T-cell (primary cell): ENCODE data around the gene FHIT. TPM values are rescaled to one million over a fixed set of nuclear protein-coding genes. Genes with fewer than 3 reads are reported as not detected.

ENCODE experiments used
- ATAC-seq, 4 experiments: fragments of 200-7000 bp in 3 of 4; fragments of 150-1000 bp in 1 of 4; cut with Tn5 transposase; replicated peaks in 1 of 4; 1 replicate in 3 of 4; 2 replicates in 1 of 4; pipeline ENCODE4 v1.10.0; 2021; ENCODE audit warnings: moderate library complexity in 3 of 4, mild to moderate bottlenecking in 2 of 4, moderate number of reproducible peaks in 1 of 4
- CTCF ChIA-PET, 2 donors: fragments of 300-600 bp; sonication (Branson Sonifier 250); formaldehyde crosslinking; loops; one replicate each; lab custom pipeline; 2022; ENCODE audit warnings: antibody characterized with exemption in 2 of 2; lab: Charles Lee
- POLR2A ChIA-PET, 2 donors: fragments of 300-600 bp; sonication (Branson Sonifier 250); formaldehyde crosslinking; loops; one replicate each; lab custom pipeline; 2022; ENCODE audit warnings: antibody characterized with exemption in 2 of 2; lab: Charles Lee
- DNase-seq, 35 experiments: peaks; one replicate each; pipeline versions ENCODE4 v3.0.0 to v3.0.0-alpha.2; 2013 to 2023
- H3K27ac ChIP-seq: one replicate; pipeline ENCODE4 v1.5.1; 2013; ENCODE audit warnings: low read length
- H3K27me3 ChIP-seq, 2 experiments: replicated peaks in 1 of 2; 1 replicate in 1 of 2; 2 replicates in 1 of 2; pipeline versions ENCODE4 v1.6.1 to v1.7.0; 2013; ENCODE audit warnings: low read length in 1 of 2, mixed read lengths in 1 of 2; ENCODE audit not compliant: control insufficient read depth in 2 of 2, insufficient read depth in 2 of 2; ENCODE audit errors: extremely low read depth in 1 of 2
- H3K36me3 ChIP-seq, 2 donors: 1 replicate in 1 of 2; 2 replicates in 1 of 2; pipeline versions ENCODE4 v1.6.1 to v1.7.0; 2013; ENCODE audit warnings: low read length in 1 of 2; ENCODE audit not compliant: control insufficient read depth in 2 of 2, insufficient read depth in 1 of 2; ENCODE audit errors: extremely low read depth in 1 of 2
- H3K4me1 ChIP-seq, 2 experiments: 1 replicate in 1 of 2; 2 replicates in 1 of 2; pipeline versions ENCODE4 v1.6.1 to v1.7.0; 2013; ENCODE audit warnings: low read length in 2 of 2, mixed read lengths in 1 of 2; ENCODE audit not compliant: insufficient read depth in 2 of 2, control insufficient read depth in 1 of 2; ENCODE audit errors: extremely low read depth in 1 of 2
- H3K4me3 ChIP-seq, 2 donors: 1 replicate in 1 of 2; 2 replicates in 1 of 2; pipeline versions ENCODE4 v1.5.1 to v1.7.0; 2013; ENCODE audit warnings: mild to moderate bottlenecking in 2 of 2, low read length in 1 of 2, moderate library complexity in 1 of 2; ENCODE audit not compliant: control insufficient read depth in 1 of 2; ENCODE audit errors: extremely low read depth in 1 of 2
- H3K9me3 ChIP-seq: 2 replicates; pipeline ENCODE4 v1.7.0; 2013
- H3K27ac Mint-ChIP-seq, 2 donors: one replicate each; pipeline ENCODE4 v1.8.0; 2020 to 2021; ENCODE audit warnings: mild to moderate bottlenecking in 2 of 2, mixed read lengths in 2 of 2
- H3K27me3 Mint-ChIP-seq, 2 donors: one replicate each; pipeline ENCODE4 v1.8.0; 2021 to 2022; ENCODE audit warnings: mixed read lengths in 2 of 2
- H3K36me3 Mint-ChIP-seq: one replicate; pipeline ENCODE4 v1.8.0; 2021; ENCODE audit warnings: mixed read lengths
- H3K4me1 Mint-ChIP-seq, 3 donors: one replicate each; pipeline ENCODE4 v1.8.0; 2020 to 2022; ENCODE audit warnings: mixed read lengths in 3 of 3, mild to moderate bottlenecking in 1 of 3
- H3K4me3 Mint-ChIP-seq, 3 donors: one replicate each; pipeline ENCODE4 v1.8.0; 2020 to 2022; ENCODE audit warnings: mild to moderate bottlenecking in 3 of 3, mixed read lengths in 3 of 3, moderate library complexity in 3 of 3
- H3K9me3 Mint-ChIP-seq, 3 donors: one replicate each; pipeline ENCODE4 v1.8.0; 2020 to 2022; ENCODE audit warnings: mixed read lengths in 3 of 3
- WGBS: methylation state at CpG from one replicate; pipeline ENCODE4 v1.1.5; 2013; ENCODE audit warnings: missing lambda C conversion rate; ENCODE audit not compliant: insufficient coverage; 5-methylcytosine and 5-hydroxymethylcytosine counted together
- total RNA-seq, 35 experiments: library from RNA in 6 of 35; stranded (reverse) in 6 of 35; fragments of 120-200 nt in 1 of 35; gene quantifications; one replicate each; pipeline versions ENCODE4 v1.2.1 to v1.2.4 and lab custom pipeline; 2013 to 2026

Gene FHIT
- total RNA-seq, 5 donors from 2014 or later (not counting 1 experiment from before 2014, with no cell fraction given) = 33.1 to 197 (median 78.3) TPM

DNA sequence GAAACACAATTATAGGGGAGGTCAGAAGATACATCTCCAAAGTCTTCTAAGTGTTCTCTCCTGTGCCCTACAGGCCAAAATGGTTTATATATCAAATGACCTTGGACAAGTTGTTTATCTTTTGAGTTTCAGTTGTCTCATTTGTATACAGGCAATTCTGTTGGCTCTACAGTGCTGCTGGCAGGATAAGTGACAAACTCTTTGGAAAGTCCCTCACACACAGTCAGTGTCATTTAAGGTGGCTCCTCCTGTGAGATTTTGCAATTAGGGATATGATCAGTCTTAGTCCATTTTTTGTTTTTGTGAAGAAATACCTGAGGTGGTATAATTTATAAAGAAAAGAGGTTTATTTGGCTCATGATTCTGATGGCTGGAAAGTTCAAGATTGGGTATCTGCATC is 1165.6 kb downstream of the FHIT start:
- no peaks in the 10 kb centered on the region for H3K9me3 ChIP-seq
- CTCF ChIA-PET = no interaction called here
- peaks cover 12 to 17% of the 10 kb centered on the region in 2 experiments for H3K4me1 ChIP-seq
- H3K36me3 ChIP-seq = no peaks in the 10 kb centered on the region
- ATAC-seq (no peak), DNase-seq (no peak)
- peaks cover 53 to 74% (median 55%) of the 10 kb centered on the region in 3 donors for H3K4me1 Mint-ChIP-seq
- H3K27me3 Mint-ChIP-seq = no peaks in the 10 kb centered on the region
- H3K4me3 ChIP-seq = no peak overlapping the region
- POLR2A ChIA-PET = no interaction called here
- H3K27ac ChIP-seq = no peak overlapping the region
- H3K9me3 Mint-ChIP-seq = peaks cover 4 to 26% (median 7%) of the 10 kb centered on the region in 3 donors
- H3K4me3 Mint-ChIP-seq = no peak overlapping the region
- peaks cover 29% of the 10 kb centered on the region for H3K36me3 Mint-ChIP-seq
- H3K27me3 ChIP-seq = no peaks in the 10 kb centered on the region
- peak overlapping the region; percentile 17 to 50 for H3K27ac Mint-ChIP-seq

DNA sequence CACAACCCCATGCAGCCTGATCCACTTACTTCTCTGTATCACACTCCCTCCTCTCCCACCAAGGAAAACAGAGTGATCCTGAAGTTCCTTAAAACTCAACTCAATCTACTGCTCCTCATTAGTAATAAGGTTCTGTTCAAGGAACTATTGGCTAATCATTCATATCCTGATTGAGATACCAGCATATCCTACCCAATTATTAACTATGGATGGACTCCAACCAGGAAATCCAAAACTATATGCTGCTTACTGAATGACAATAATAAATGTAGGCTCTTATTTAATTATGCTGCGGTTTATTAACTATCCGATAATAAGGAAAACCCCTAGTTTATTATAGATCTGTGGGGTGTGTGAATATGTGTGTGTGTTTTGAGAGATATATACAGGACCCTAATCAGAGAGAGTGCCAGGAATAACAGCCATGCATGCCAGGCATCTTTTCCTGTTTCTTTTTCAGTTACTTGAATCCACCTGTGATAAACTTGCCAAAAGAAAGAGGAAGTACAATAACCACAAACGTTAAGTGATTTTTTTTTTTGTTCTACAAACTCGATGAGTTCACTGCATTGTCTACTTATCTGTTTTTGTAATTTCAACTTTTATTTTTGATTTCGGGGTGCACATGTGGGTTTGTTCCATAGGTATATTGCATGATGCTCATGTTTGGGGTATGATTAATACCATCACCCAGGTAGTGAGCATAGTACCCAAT is 1169.7 kb downstream of the FHIT start:
- Histone ChIP-seq H3K4me3 (peak overlapping the region; percentile 27 to 33), H3K36me3 (no peaks in the 10 kb centered on the region), H3K27ac (peak overlapping the region; percentile 41), H3K4me1 (peaks cover 12 to 33% of the 10 kb centered on the region in 2 experiments), H3K27me3 (no peaks in the 10 kb centered on the region), H3K9me3 (no peaks in the 10 kb centered on the region)
- Mint-ChIP-seq H3K27me3 (no peaks in the 10 kb centered on the region), H3K4me3 (peak overlapping the region; percentile 66 to 80 (median 77)), H3K9me3 (peaks cover 4 to 17% (median 7%) of the 10 kb centered on the region in 3 donors), H3K27ac (peak overlapping the region; percentile 78 to 92), H3K36me3 (peaks cover 17% of the 10 kb centered on the region), H3K4me1 (peaks cover 51 to 64% (median 57%) of the 10 kb centered on the region in 3 donors)
- DNase-seq (peak in 1 of 35 experiments; percentile 49), ATAC-seq (peak; percentile 26 to 64 (median 46))
- WGBS = no CpG with 5 or more reads among the region's 5 CpGs
- ChIA-PET CTCF (interaction anchor here in 1 of 2 donors (0.5 kb wide), 1 partner anchor 25 kb away, joined by 6 read pairs; no protein-coding TSS in a partner anchor), POLR2A (interaction anchor here in 1 of 2 donors (0.5 kb wide), 1 partner anchor 1999 kb away, joined by 6 read pairs; no protein-coding TSS in a partner anchor)

DNA sequence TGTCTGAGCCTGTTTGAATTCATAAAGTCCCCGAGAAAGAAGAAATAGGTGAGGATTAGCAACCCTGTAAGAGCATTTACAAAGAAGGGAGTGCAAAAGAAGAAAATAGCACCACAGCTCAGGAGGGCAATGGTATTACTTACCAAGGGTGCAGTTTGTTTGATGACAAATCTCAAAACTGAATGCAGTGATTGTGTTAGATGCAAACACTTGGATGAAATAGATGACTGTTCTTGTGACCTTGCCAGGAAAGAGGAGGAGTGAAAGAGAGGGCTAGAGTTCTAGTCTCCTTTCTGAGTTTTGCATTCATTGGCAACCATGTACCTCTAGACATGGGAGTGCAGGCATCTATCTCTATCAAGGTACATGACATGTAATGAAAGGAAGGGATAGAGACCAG is 1170.6 kb downstream of the FHIT start:
- WGBS = 13% methylated on average over 1 of the region's 1 CpG
- Mint-ChIP-seq H3K4me3 (peak overlapping the region; percentile 66 to 80 (median 77)), H3K4me1 (peaks cover 49 to 66% (median 63%) of the 10 kb centered on the region in 3 donors), H3K27ac (peak overlapping the region; percentile 78 to 92), H3K36me3 (peaks cover 9% of the 10 kb centered on the region), H3K27me3 (no peaks in the 10 kb centered on the region), H3K9me3 (peaks cover 2 to 9% (median 4%) of the 10 kb centered on the region in 3 donors)
- H3K4me1 ChIP-seq = peaks cover 11 to 37% of the 10 kb centered on the region in 2 experiments
- no peaks in the 10 kb centered on the region for H3K9me3 ChIP-seq
- POLR2A ChIA-PET = interaction anchor here in 1 of 2 donors (0.6 kb wide), 1 partner anchor 54 kb away, joined by 3 read pairs; no protein-coding TSS in a partner anchor
- peak overlapping the region; percentile 33 to 64 for H3K4me3 ChIP-seq
- H3K27me3 ChIP-seq = no peaks in the 10 kb centered on the region
- DNase-seq = peak in 2 of 35 experiments; percentile 20 to 34
- CTCF ChIA-PET = no interaction called here
- H3K36me3 ChIP-seq = no peaks in the 10 kb centered on the region
- H3K27ac ChIP-seq = peak overlapping the region; percentile 41
- ATAC-seq = peak; percentile 41 to 57 (median 55)

DNA sequence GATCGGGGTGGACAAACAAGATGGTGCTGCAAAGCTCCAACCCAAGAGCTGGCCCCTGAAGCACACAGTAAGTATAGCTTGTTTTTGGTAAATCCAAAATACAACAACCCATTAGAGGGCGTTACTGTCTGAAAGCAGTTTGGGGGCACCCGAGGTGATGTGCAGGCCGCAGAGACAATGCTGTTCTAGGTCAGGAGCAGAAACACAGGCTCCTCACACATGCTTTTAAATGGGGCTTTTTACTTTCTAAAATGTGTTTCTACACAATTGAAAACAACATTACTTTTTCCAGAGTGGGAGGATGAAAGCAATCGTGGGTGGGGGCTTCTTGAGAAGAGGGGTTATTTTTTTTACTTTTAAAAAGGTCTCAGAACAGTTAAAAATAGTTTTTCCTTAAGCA is 1172.2 kb downstream of the FHIT start:
- Histone ChIP-seq H3K4me1 (peaks cover 11 to 49% of the 10 kb centered on the region in 2 experiments), H3K27me3 (no peaks in the 10 kb centered on the region), H3K9me3 (no peaks in the 10 kb centered on the region), H3K4me3 (peak overlapping the region; percentile 33 to 64), H3K36me3 (no peaks in the 10 kb centered on the region), H3K27ac (peak overlapping the region; percentile 39)
- ChIA-PET POLR2A (interaction anchor here (0.6 to 1.1 kb wide), 8 partner anchors 10 to 195 kb away, joined by 3 to 6 read pairs (median 3); no protein-coding TSS in a partner anchor), CTCF (interaction anchor here (0.6 to 1.7 kb wide), 7 partner anchors 14 to 221 kb away, joined by 3 to 5 read pairs (median 3); no protein-coding TSS in a partner anchor)
- H3K27me3 Mint-ChIP-seq = no peaks in the 10 kb centered on the region
- DNase-seq (peak in 32 of 35 experiments; percentile 7 to 64 (median 34)), ATAC-seq (peak; percentile 64 to 74 (median 72))
- H3K27ac Mint-ChIP-seq = peak overlapping the region; percentile 78 to 92
- no CpG with 5 or more reads among the region's 5 CpGs for WGBS
- peak overlapping the region; percentile 66 to 80 (median 77) for H3K4me3 Mint-ChIP-seq
- no peaks in the 10 kb centered on the region for H3K36me3 Mint-ChIP-seq
- peaks cover 57 to 80% (median 68%) of the 10 kb centered on the region in 3 donors for H3K4me1 Mint-ChIP-seq
- H3K9me3 Mint-ChIP-seq = peaks cover 0 to 2% (median 0%) of the 10 kb centered on the region in 3 donors

DNA sequence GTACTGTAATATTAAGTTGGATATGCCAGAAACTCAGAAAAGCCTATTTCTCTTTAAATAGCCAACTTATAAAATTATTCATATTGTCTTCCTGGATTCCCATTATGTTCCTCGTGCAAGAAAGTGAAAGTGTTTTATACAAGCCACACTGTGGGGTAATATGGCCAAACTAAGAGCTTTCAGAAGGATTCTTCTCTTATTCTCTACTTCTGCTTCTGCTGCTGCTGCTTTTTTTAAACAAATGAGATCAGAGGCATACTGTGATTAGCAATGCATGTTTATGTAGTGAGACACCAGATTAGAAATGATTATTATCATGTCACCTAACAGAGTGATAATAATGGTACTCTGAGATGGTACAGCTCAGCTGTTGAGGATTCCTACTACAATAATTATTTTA is 1174.9 kb downstream of the FHIT start:
- H3K4me3 ChIP-seq = no peak overlapping the region
- Mint-ChIP-seq H3K4me1 (peaks cover 53 to 86% (median 74%) of the 10 kb centered on the region in 3 donors), H3K4me3 (peak overlapping the region; percentile 29 to 77 (median 71)), H3K27me3 (no peaks in the 10 kb centered on the region), H3K27ac (peak overlapping the region; percentile 83 to 91), H3K9me3 (no peaks in the 10 kb centered on the region), H3K36me3 (peaks cover 12% of the 10 kb centered on the region)
- H3K4me1 ChIP-seq = peaks cover 11 to 46% of the 10 kb centered on the region in 2 experiments
- DNase-seq (no peak), ATAC-seq (no peak)
- H3K36me3 ChIP-seq = no peaks in the 10 kb centered on the region
- H3K27me3 ChIP-seq = no peaks in the 10 kb centered on the region
- no peaks in the 10 kb centered on the region for H3K9me3 ChIP-seq
- WGBS = no CpG with 5 or more reads among the region's 1 CpG
- ChIA-PET CTCF (no interaction called here), POLR2A (interaction anchor here (0.7 to 1.0 kb wide), 2 partner anchors 28 to 210 kb away, joined by 3 read pairs; no protein-coding TSS in a partner anchor)
- peak overlapping the region; percentile 2 for H3K27ac ChIP-seq

DNA sequence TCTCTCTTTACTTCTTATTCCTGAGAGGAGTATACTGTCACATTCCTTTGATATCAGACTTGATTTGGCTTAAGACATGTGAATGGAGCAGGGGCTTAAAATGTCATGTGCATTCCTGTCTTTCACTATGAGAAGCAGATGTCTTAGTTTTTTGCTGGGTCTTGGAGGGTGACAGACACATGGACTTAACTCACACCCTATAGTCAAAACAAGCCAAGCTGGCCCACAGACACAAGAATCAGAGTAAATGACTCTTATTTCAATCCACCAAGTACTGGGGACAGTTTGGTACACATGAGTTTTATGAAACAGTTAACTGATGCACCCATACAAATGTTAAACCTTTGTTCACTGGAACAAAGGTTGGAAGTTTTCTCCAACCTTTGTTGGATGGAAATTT is 1177.3 kb downstream of the FHIT start:
- Mint-ChIP-seq H3K9me3 (no peaks in the 10 kb centered on the region), H3K4me3 (peak overlapping the region in 2 of 3 donors; percentile 44 to 77), H3K36me3 (peaks cover 17% of the 10 kb centered on the region), H3K4me1 (peaks cover 39 to 77% (median 69%) of the 10 kb centered on the region in 3 donors), H3K27ac (peak overlapping the region; percentile 92 to 95), H3K27me3 (no peaks in the 10 kb centered on the region)
- Histone ChIP-seq H3K27me3 (no peaks in the 10 kb centered on the region), H3K4me1 (peaks cover 5 to 34% of the 10 kb centered on the region in 2 experiments), H3K36me3 (peaks cover 0 to 3% of the 10 kb centered on the region in 2 donors), H3K27ac (no peak overlapping the region), H3K4me3 (no peak overlapping the region), H3K9me3 (no peaks in the 10 kb centered on the region)
- DNase-seq (no peak), ATAC-seq (no peak)
- POLR2A ChIA-PET = no interaction called here
- CTCF ChIA-PET = no interaction called here
